Activated CD4-positive, alpha-beta memory T cell treated with anti-CD3 and anti-CD28 coated beads for 36 hours (primary cell): ENCODE results near the gene TMEM106C. TPM values are rescaled to one million over a fixed set of nuclear protein-coding genes. Genes with fewer than 3 reads are reported as not detected.

ENCODE experiments used
- CTCF ChIA-PET: fragments of 350-600 bp; sonication (Branson Sonifier 250); formaldehyde crosslinking; loops from one replicate; lab custom pipeline; 2021; ENCODE audit warnings: antibody characterized with exemption, inconsistent platforms; lab: Charles Lee
- POLR2A ChIA-PET: fragments of 350-600 bp; sonication (Branson Sonifier 250); formaldehyde crosslinking; loops from one replicate; lab custom pipeline; 2021; ENCODE audit warnings: antibody characterized with exemption; lab: Charles Lee
- DNase-seq: peaks from one replicate; pipeline ENCODE4 v3.0.0-alpha.2; 2020
- H3K27ac Mint-ChIP-seq: one replicate; pipeline ENCODE4 v1.8.0; 2021; ENCODE audit warnings: mixed read lengths
- H3K27me3 Mint-ChIP-seq: one replicate; pipeline ENCODE4 v1.8.0; 2021; ENCODE audit warnings: mixed read lengths
- H3K36me3 Mint-ChIP-seq: one replicate; pipeline ENCODE4 v1.8.0; 2021; ENCODE audit warnings: mixed read lengths
- H3K4me1 Mint-ChIP-seq: one replicate; pipeline ENCODE4 v1.8.0; 2021; ENCODE audit warnings: low read depth, mixed read lengths
- H3K4me3 Mint-ChIP-seq: one replicate; pipeline ENCODE4 v1.8.0; 2021; ENCODE audit warnings: mild to moderate bottlenecking, mixed read lengths
- H3K9me3 Mint-ChIP-seq: one replicate; pipeline ENCODE4 v1.8.0; 2021; ENCODE audit warnings: mixed read lengths
- intact Hi-C: fragments of 100-400 bp; cut with micrococcal nuclease; formaldehyde crosslinking; loops from one replicate; pipeline ENCODE4 v1.15.1; 2023
- total RNA-seq, 2 experiments: library from RNA; stranded (reverse); gene quantifications; one replicate each; pipeline ENCODE4 v1.2.3, GENCODE V29; 2021

Gene TMEM106C
- total RNA-seq, 2 experiments from 2014 or later = 179 to 182 TPM

GRCh38 chr12:47982311-47982710, 18.9 kb downstream of the TMEM106C start:
- no peak for DNase-seq
- no peaks in the 10 kb centered on the region for H3K27me3 Mint-ChIP-seq
- POLR2A ChIA-PET = no interaction called here
- H3K4me1 Mint-ChIP-seq = no peaks in the 10 kb centered on the region
- no peak overlapping the region for H3K4me3 Mint-ChIP-seq
- CTCF ChIA-PET = interaction anchor here (0.6 to 1.0 kb wide), 3 partner anchors 19 to 285 kb away, joined by 3 to 4 read pairs (median 3); partner anchors contain the start of gene TMEM106C
- no peak overlapping the region for H3K27ac Mint-ChIP-seq
- intact Hi-C loops = no loop called here
- no peaks in the 10 kb centered on the region for H3K36me3 Mint-ChIP-seq
- H3K9me3 Mint-ChIP-seq = no peaks in the 10 kb centered on the region

GRCh38 chr12:47982770-47983169, 19.4 kb downstream of the TMEM106C start:
- Mint-ChIP-seq H3K27ac (no peak overlapping the region), H3K27me3 (no peaks in the 10 kb centered on the region), H3K9me3 (no peaks in the 10 kb centered on the region), H3K36me3 (no peaks in the 10 kb centered on the region), H3K4me1 (no peaks in the 10 kb centered on the region), H3K4me3 (no peak overlapping the region)
- intact Hi-C loops = no loop called here
- DNase-seq = no peak
- POLR2A ChIA-PET = no interaction called here
- CTCF ChIA-PET = interaction anchor here (1.0 kb wide), 1 partner anchor 20 kb away, joined by 4 read pairs; the partner anchor contains the start of gene TMEM106C

- intact Hi-C loops = no loop called here
- Mint-ChIP-seq H3K4me3 (no peak overlapping the region), H3K27me3 (no peaks in the 10 kb centered on the region), H3K4me1 (no peaks in the 10 kb centered on the region), H3K9me3 (no peaks in the 10 kb centered on the region), H3K36me3 (no peaks in the 10 kb centered on the region), H3K27ac (no peak overlapping the region)
- POLR2A ChIA-PET = no interaction called here
- no peak for DNase-seq
- CTCF ChIA-PET = interaction anchor here (1.6 kb wide), 1 partner anchor 34 kb away, joined by 4 read pairs; no protein-coding TSS in a partner anchor
Measured at GRCh38 chr12:47983541-47984115, 20.2 kb downstream of the TMEM106C start.

- no peaks in the 10 kb centered on the region for H3K27me3 Mint-ChIP-seq
- H3K4me1 Mint-ChIP-seq = peaks cover 4% of the 10 kb centered on the region
- ChIA-PET CTCF (interaction anchor here (1.6 kb wide), 1 partner anchor 35 kb away, joined by 4 read pairs; no protein-coding TSS in a partner anchor), POLR2A (no interaction called here)
- no peak overlapping the region for H3K27ac Mint-ChIP-seq
- no peak overlapping the region for H3K4me3 Mint-ChIP-seq
- intact Hi-C loops = no loop called here
- no peak for DNase-seq
- no peaks in the 10 kb centered on the region for H3K36me3 Mint-ChIP-seq
- H3K9me3 Mint-ChIP-seq = no peaks in the 10 kb centered on the region
Measured at GRCh38 chr12:47984331-47984801, 21.0 kb downstream of the TMEM106C start.

- Mint-ChIP-seq H3K9me3 (no peaks in the 10 kb centered on the region), H3K36me3 (no peaks in the 10 kb centered on the region), H3K27me3 (no peaks in the 10 kb centered on the region), H3K4me3 (no peak overlapping the region), H3K4me1 (peaks cover 18% of the 10 kb centered on the region), H3K27ac (no peak overlapping the region)
- intact Hi-C loops = no loop called here
- ChIA-PET POLR2A (no interaction called here), CTCF (no interaction called here)
- DNase-seq = no peak
Measured at GRCh38 chr12:47985596-47986290, 22.3 kb downstream of the TMEM106C start.

- no peak overlapping the region for H3K27ac Mint-ChIP-seq
- no peaks in the 10 kb centered on the region for H3K9me3 Mint-ChIP-seq
- POLR2A ChIA-PET = no interaction called here
- no peak overlapping the region for H3K4me3 Mint-ChIP-seq
- no peak for DNase-seq
- no peaks in the 10 kb centered on the region for H3K27me3 Mint-ChIP-seq
- CTCF ChIA-PET = no interaction called here
- H3K36me3 Mint-ChIP-seq = no peaks in the 10 kb centered on the region
- peaks cover 20% of the 10 kb centered on the region for H3K4me1 Mint-ChIP-seq
- intact Hi-C loops = no loop called here
Measured at GRCh38 chr12:47986291-47986660, 22.9 kb downstream of the TMEM106C start.

- no peaks in the 10 kb centered on the region for H3K9me3 Mint-ChIP-seq
- CTCF ChIA-PET = no interaction called here
- no peak overlapping the region for H3K4me3 Mint-ChIP-seq
- H3K27me3 Mint-ChIP-seq = no peaks in the 10 kb centered on the region
- POLR2A ChIA-PET = no interaction called here
- intact Hi-C loops = no loop called here
- H3K36me3 Mint-ChIP-seq = no peaks in the 10 kb centered on the region
- H3K4me1 Mint-ChIP-seq = peaks cover 20% of the 10 kb centered on the region
- no peak overlapping the region for H3K27ac Mint-ChIP-seq
- no peak for DNase-seq
Measured at GRCh38 chr12:47986832-47987231, 23.4 kb downstream of the TMEM106C start.

- Mint-ChIP-seq H3K27me3 (peaks cover 3% of the 10 kb centered on the region), H3K4me3 (no peak overlapping the region), H3K9me3 (no peaks in the 10 kb centered on the region), H3K4me1 (peaks cover 20% of the 10 kb centered on the region), H3K27ac (no peak overlapping the region), H3K36me3 (no peaks in the 10 kb centered on the region)
- POLR2A ChIA-PET = no interaction called here
- CTCF ChIA-PET = no interaction called here
- DNase-seq = no peak
- intact Hi-C loops = no loop called here
Measured at GRCh38 chr12:47987411-47988072, 24.1 kb downstream of the TMEM106C start.

GRCh38 chr12:47988073-47989022, 25.0 kb downstream of the TMEM106C start:
- Mint-ChIP-seq H3K36me3 (no peaks in the 10 kb centered on the region), H3K9me3 (no peaks in the 10 kb centered on the region), H3K27ac (no peak overlapping the region), H3K4me3 (no peak overlapping the region), H3K4me1 (peaks cover 20% of the 10 kb centered on the region), H3K27me3 (peaks cover 4% of the 10 kb centered on the region)
- DNase-seq = no peak
- ChIA-PET CTCF (interaction anchor here (0.9 kb wide), 1 partner anchor 25 kb away, joined by 3 read pairs; the partner anchor contains the start of gene TMEM106C), POLR2A (no interaction called here)
- intact Hi-C loops = no loop called here

- Mint-ChIP-seq H3K4me1 (peaks cover 20% of the 10 kb centered on the region), H3K9me3 (no peaks in the 10 kb centered on the region), H3K27me3 (peaks cover 4% of the 10 kb centered on the region), H3K27ac (peak overlapping the region; percentile 23), H3K4me3 (no peak overlapping the region), H3K36me3 (no peaks in the 10 kb centered on the region)
- ChIA-PET CTCF (interaction anchor here (0.9 kb wide), 1 partner anchor 26 kb away, joined by 3 read pairs; the partner anchor contains the start of gene TMEM106C), POLR2A (no interaction called here)
- intact Hi-C loops = no loop called here
- no peak for DNase-seq
Measured at GRCh38 chr12:47989023-47989417, 25.6 kb downstream of the TMEM106C start.

GRCh38 chr12:47989666-47990065, 26.3 kb downstream of the TMEM106C start:
- CTCF ChIA-PET = no interaction called here
- POLR2A ChIA-PET = no interaction called here
- DNase-seq = no peak
- Mint-ChIP-seq H3K9me3 (no peaks in the 10 kb centered on the region), H3K27ac (peak overlapping the region; percentile 63), H3K27me3 (peaks cover 4% of the 10 kb centered on the region), H3K4me1 (peaks cover 20% of the 10 kb centered on the region), H3K36me3 (no peaks in the 10 kb centered on the region), H3K4me3 (no peak overlapping the region)
- intact Hi-C loops = no loop called here
